Psoas muscle (tissue), 8 donors: ENCODE results near the gene RPL13. TPM values are rescaled to one million over a fixed set of nuclear protein-coding genes. Genes with fewer than 3 reads are reported as not detected.

Source experiments
- ATAC-seq, 4 donors: fragments of 200-7000 bp; cut with Tn5 transposase; one replicate each; pipeline ENCODE4 v1.9.1; 2020; ENCODE audit warnings: moderate library complexity in 3 of 4, mild to moderate bottlenecking in 2 of 4
- DNase-seq, 2 donors: peaks; one replicate each; pipeline ENCODE4 v3.0.0-alpha.2; 2020
- H3K27ac ChIP-seq: fragments of 200-600 bp; one replicate; pipeline ENCODE4 v1.8.0; 2022
- H3K27me3 ChIP-seq, 3 donors: fragments of 200-600 bp in 1 of 3; one replicate each; pipeline versions ENCODE4 v1.6.1 to v1.8.0; 2013 to 2022; ENCODE audit warnings: low read length in 2 of 3, mild to moderate bottlenecking in 2 of 3, moderate library complexity in 1 of 3; ENCODE audit not compliant: insufficient read depth in 3 of 3
- H3K36me3 ChIP-seq, 2 donors: fragments of 200-600 bp in 1 of 2; one replicate each; pipeline versions ENCODE4 v1.6.1 to v1.8.0; 2013 to 2022; ENCODE audit warnings: low read depth in 1 of 2, mild to moderate bottlenecking in 1 of 2, moderate library complexity in 1 of 2; ENCODE audit not compliant: insufficient read depth in 1 of 2
- H3K4me1 ChIP-seq: fragments of 200-600 bp; one replicate; pipeline ENCODE4 v1.8.0; 2022
- H3K4me3 ChIP-seq: fragments of 200-600 bp; one replicate; pipeline ENCODE4 v1.8.0; 2022; ENCODE audit warnings: mild to moderate bottlenecking
- H3K9me3 ChIP-seq: fragments of 200-600 bp; one replicate; pipeline ENCODE4 v1.8.0; 2022
- CTCF ChIP-seq: fragments of 200-600 bp; IDR thresholded peaks from one replicate; pipeline ENCODE4 v1.8.0; 2022; ENCODE audit warnings: antibody characterized with exemption
- WGBS, 3 donors: extraction: QIAGEN DNeasy Blood & Tissue Kit; methylation state at CpG; one replicate each; pipeline versions ENCODE4 v1.1.6 to v1.1.7; 2013; 5-methylcytosine and 5-hydroxymethylcytosine counted together
- intact Hi-C, 2 donors: fragments of 100-400 bp; cut with DNase I; formaldehyde crosslinking; loops; one replicate each; pipeline versions ENCODE4 v1.11.0 to v1.14.2; 2022
- polyA plus RNA-seq, 3 donors: library from polyadenylated mRNA; stranded (reverse); fragments of 200-250 nt; gene quantifications; one replicate each; pipeline ENCODE4 v1.2.3, GENCODE V29; 2013
- total RNA-seq, 4 donors: library from RNA; stranded (reverse); fragmentation: NEBNext Ultra II Directional in 2 of 4; extraction: Animal tissue kit (Norgen Biotek cat#: 25700) in 2 of 4; gene quantifications; one replicate each; pipeline versions ENCODE4 v1.2.1 to v1.2.4, GENCODE V29; 2021 to 2023
- donor health status: healthy with polysubstance abuse.
- donor health status: DM: no; HTN: no; CAD: no; lungs with moderate emphysema.
- donor health status: Bipolar disorder and iron deficiency.
- donor health status: healthy.
- donor health status: DM: yes; HTN: yes; CAD: no.
- donor health status: DM: no; HTN: no; CAD: no.
- donor health status: DM: no; HTN: no; CAD: no.
- donor health status: DM: yes; HTN: yes; CAD: no.

Gene RPL13
- total and polyA plus RNA-seq, 7 donors = 1,039 to 7,334 (median 1,769) TPM

GRCh38 chr16:89610108-89610453 lies 49.6 kb downstream of the RPL13 start:
- Histone ChIP-seq H3K36me3 (no peaks in the 10 kb centered on the region), H3K27ac (no peak overlapping the region), H3K4me1 (no peaks in the 10 kb centered on the region), H3K9me3 (no peaks in the 10 kb centered on the region), H3K4me3 (no peak overlapping the region), H3K27me3 (peaks cover 0 to 29% (median 5%) of the 10 kb centered on the region in 3 donors)
- DNase-seq (no peak), ATAC-seq (no peak)
- TF ChIP-seq CTCF = no peak
- 64 to 73% (median 71%) methylated on average over 1 of the region's 1 CpG for WGBS, 3 donors
- intact Hi-C loops = no loop called here

- WGBS, 3 donors = 74 to 76% (median 75%) methylated on average over 20 of the region's 20 CpGs
- Histone ChIP-seq H3K9me3 (no peaks in the 10 kb centered on the region), H3K27me3 (peaks cover 0 to 30% (median 5%) of the 10 kb centered on the region in 3 donors), H3K4me1 (no peaks in the 10 kb centered on the region), H3K36me3 (no peaks in the 10 kb centered on the region), H3K4me3 (no peak overlapping the region), H3K27ac (no peak overlapping the region)
- intact Hi-C loops = no loop called here
- TF ChIP-seq CTCF = no peak
- DNase-seq (no peak), ATAC-seq (no peak)
Measured at GRCh38 chr16:89612415-89613166, 52.1 kb downstream of the RPL13 start.

- Histone ChIP-seq H3K9me3 (no peaks in the 10 kb centered on the region), H3K27ac (no peak within 1 kb of the TSS), H3K4me1 (no peaks in the 10 kb centered on the region), H3K4me3 (no peak within 1 kb of the TSS), H3K27me3 (peaks cover 0 to 30% (median 5%) of the 10 kb centered on the region in 3 donors), H3K36me3 (no peaks in the 10 kb centered on the region)
- WGBS, 3 donors = 55 to 61% (median 58%) methylated on average over 19 of the region's 19 CpGs
- no peak for DNase-seq
- intact Hi-C loops = no loop called here
- ATAC-seq = no peak
- no peak for TF ChIP-seq CTCF
Measured at GRCh38 chr16:89613231-89613953, 52.9 kb downstream of the RPL13 start, which contains the start of gene DPEP1. Gene DPEP1, plus strand, starts transcription at chr16:89613642. Its CDS starts 16,769 bp downstream, at chr16:89630411.

DNA sequence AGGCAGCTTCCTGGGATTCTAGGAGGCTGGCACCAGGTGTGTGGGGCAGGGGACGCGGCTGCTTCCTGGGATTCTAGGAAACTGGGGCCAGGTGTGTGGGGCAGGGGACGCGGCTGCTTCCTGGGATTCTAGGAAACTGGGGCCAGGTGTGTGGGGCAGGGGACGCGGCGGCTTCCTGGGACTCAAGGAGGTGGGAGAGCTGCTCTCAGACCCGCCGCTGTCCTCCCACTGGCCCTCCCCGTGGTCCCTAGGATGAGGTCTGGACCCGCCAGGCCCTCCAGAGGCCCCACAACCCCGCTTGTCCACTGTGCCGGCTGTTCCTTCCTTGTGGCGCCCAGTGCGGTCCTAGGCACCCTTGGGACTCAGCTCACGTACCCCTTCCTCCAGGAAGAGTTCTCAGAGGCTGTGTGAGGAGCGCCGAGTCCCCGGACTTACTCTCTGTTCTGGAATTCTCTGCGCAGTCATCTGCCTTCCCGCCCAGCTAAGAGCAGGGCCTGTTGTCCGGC lies 53.5 kb downstream of the RPL13 start:
- no peak for ATAC-seq
- no peak for DNase-seq
- Histone ChIP-seq H3K27me3 (peaks cover 0 to 28% (median 8%) of the 10 kb centered on the region in 3 donors), H3K27ac (no peak overlapping the region), H3K4me1 (no peaks in the 10 kb centered on the region), H3K9me3 (no peaks in the 10 kb centered on the region), H3K4me3 (no peak overlapping the region), H3K36me3 (no peaks in the 10 kb centered on the region)
- WGBS, 3 donors = 80 to 83% (median 82%) methylated on average over 21 to 22 of the region's 22 CpGs
- no peak for TF ChIP-seq CTCF
- intact Hi-C loops = no loop called here

Other genes with a start within 250 kb of the RPL13 start
- gene ANKRD11, start 70.1 kb upstream of the RPL13 start, total RNA-seq = 10 to 100 TPM; 52.3 to 72.8 (median 63.8) TPM
- gene ANKRD11, start 70.1 kb upstream of the RPL13 start, polyA plus RNA-seq = 10 to 100 TPM; 22.3 to 57.9 (median 43.3) TPM
- 10 to 100 TPM; 66.8 to 92.3 (median 87.3) TPM for gene SPG7, start 52.3 kb upstream of the RPL13 start, total RNA-seq
- gene SPG7, start 52.3 kb upstream of the RPL13 start, polyA plus RNA-seq = 10 to 100 TPM; 57.5 to 95.3 (median 79.3) TPM
- gene CPNE7, start 15.1 kb downstream of the RPL13 start, total RNA-seq = not detected
- gene CPNE7, start 15.1 kb downstream of the RPL13 start, polyA plus RNA-seq = under 1 TPM in 2 of 3 donors, not detected in 1; 0.08 to 0.21 TPM
- gene DPEP1, start 53.0 kb downstream of the RPL13 start, total RNA-seq = not detected
- gene DPEP1, start 53.0 kb downstream of the RPL13 start, polyA plus RNA-seq = under 1 TPM in 2 of 3 donors, not detected in 1; 0.04 to 0.16 TPM
- gene CHMP1A, start 97.0 kb downstream of the RPL13 start, total RNA-seq = 10 to 100 TPM; 42.2 to 49.9 (median 45.9) TPM
- 10 to 100 TPM; 49.9 to 91.9 (median 68.2) TPM for gene CHMP1A, start 97.0 kb downstream of the RPL13 start, polyA plus RNA-seq
- 1 to 10 TPM; 1.2 to 3.0 (median 2.5) TPM for gene SPATA33, start 97.2 kb downstream of the RPL13 start, total RNA-seq
- 1 to 10 TPM; 2.3 to 8.2 (median 4.8) TPM for gene SPATA33, start 97.2 kb downstream of the RPL13 start, polyA plus RNA-seq
- 10 to 100 TPM; 23.0 to 33.5 (median 28.7) TPM for gene CDK10, start 126.0 kb downstream of the RPL13 start, total RNA-seq
- gene CDK10, start 126.0 kb downstream of the RPL13 start, polyA plus RNA-seq = 10 to 100 TPM; 31.5 to 47.8 (median 35.6) TPM
- gene SPATA2L, start 141.0 kb downstream of the RPL13 start, total RNA-seq = 1 to 10 TPM in 3 of 4 donors, under 1 TPM in 1; 0.56 to 1.8 (median 1.4) TPM
- 1 to 10 TPM; 1.0 to 5.9 (median 1.3) TPM for gene SPATA2L, start 141.0 kb downstream of the RPL13 start, polyA plus RNA-seq
- 1 to 10 TPM; 3.7 to 7.0 (median 5.6) TPM for gene VPS9D1, start 160.2 kb downstream of the RPL13 start, total RNA-seq
- 10 to 100 TPM in 1 of 3 donors, 1 to 10 TPM in 2; 4.0 to 10.3 (median 5.2) TPM for gene VPS9D1, start 160.2 kb downstream of the RPL13 start, polyA plus RNA-seq
- 10 to 100 TPM; 11.5 to 13.6 (median 11.7) TPM for gene ZNF276, start 160.9 kb downstream of the RPL13 start, total RNA-seq
- gene ZNF276, start 160.9 kb downstream of the RPL13 start, polyA plus RNA-seq = 10 to 100 TPM in 1 of 3 donors, 1 to 10 TPM in 2; 7.6 to 11.1 (median 9.9) TPM